Measurements from ENCODE around the gene CFAP74. TPM values are rescaled to one million over a fixed set of nuclear protein-coding genes. Genes with fewer than 3 reads are reported as not detected.

The CFAP74 gene
- total RNA-seq, 3 donors from 2014 or later (not counting 1 experiment from before 2014, with no cell fraction given) = not detected

DNA sequence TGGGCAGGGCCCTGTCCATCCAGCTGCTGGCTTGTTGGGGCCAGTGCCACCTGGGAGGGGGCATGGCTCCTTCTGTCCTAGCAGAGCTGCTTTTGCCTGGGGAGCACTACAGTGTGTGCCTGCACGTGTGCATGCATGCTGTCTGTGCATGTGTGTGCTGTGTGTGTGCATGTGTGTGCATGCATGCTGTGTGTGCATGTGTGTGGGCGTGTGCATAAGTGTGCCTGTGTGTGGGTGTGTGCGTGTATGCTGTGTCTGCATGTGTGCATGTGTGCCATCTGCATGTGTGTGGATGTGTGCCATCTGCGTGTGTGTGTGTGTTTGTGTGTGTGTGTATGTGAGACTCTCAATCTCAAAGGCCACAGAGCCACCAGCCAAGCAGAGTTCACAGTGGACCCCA lies 38.3 kb upstream of the CFAP74 start:
- TF ChIP-seq, protein P1, sequence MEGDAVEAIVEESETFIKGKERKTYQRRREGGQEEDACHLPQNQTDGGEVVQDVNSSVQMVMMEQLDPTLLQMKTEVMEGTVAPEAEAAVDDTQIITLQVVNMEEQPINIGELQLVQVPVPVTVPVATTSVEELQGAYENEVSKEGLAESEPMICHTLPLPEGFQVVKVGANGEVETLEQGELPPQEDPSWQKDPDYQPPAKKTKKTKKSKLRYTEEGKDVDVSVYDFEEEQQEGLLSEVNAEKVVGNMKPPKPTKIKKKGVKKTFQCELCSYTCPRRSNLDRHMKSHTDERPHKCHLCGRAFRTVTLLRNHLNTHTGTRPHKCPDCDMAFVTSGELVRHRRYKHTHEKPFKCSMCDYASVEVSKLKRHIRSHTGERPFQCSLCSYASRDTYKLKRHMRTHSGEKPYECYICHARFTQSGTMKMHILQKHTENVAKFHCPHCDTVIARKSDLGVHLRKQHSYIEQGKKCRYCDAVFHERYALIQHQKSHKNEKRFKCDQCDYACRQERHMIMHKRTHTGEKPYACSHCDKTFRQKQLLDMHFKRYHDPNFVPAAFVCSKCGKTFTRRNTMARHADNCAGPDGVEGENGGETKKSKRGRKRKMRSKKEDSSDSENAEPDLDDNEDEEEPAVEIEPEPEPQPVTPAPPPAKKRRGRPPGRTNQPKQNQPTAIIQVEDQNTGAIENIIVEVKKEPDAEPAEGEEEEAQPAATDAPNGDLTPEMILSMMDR (IDR thresholded peaks at IDR 0.05) = no peak
- H3K4me1 ChIP-seq (ENCODE audit: control insufficient read depth, insufficient read depth, low read length) = peaks cover 13% of the 10 kb centered on the region
- Mint-ChIP-seq H3K27me3 (ENCODE audit: low read depth in 2 of 2) (peaks cover 0 to 15% of the 10 kb centered on the region in 2 donors), H3K36me3 (no peaks in the 10 kb centered on the region), H3K27ac (no peak overlapping the region), H3K9me3 (no peaks in the 10 kb centered on the region), H3K4me3 (no peak overlapping the region), H3K4me1 (peaks cover 10 to 17% of the 10 kb centered on the region in 2 donors)
- no peak overlapping the region for H3K27ac ChIP-seq (ENCODE audit: low read length)
- WGBS (ENCODE audit: insufficient coverage) = 82% methylated on average over 4 of the region's 4 CpGs
- no peak for ATAC-seq
- no peak overlapping the region for H3K4me3 ChIP-seq (ENCODE audit: low read length)
- H3K36me3 ChIP-seq (ENCODE audit: control insufficient read depth, insufficient read depth, low read length) = no peaks in the 10 kb centered on the region
- no peak for DNase-seq
- no peaks in the 10 kb centered on the region for H3K9me3 ChIP-seq (ENCODE audit: control insufficient read depth, insufficient read depth, low read length)
- H3K27me3 ChIP-seq (ENCODE audit: control insufficient read depth, insufficient read depth, low read length) = peaks cover 4% of the 10 kb centered on the region
- intact Hi-C loops (cut with micrococcal nuclease) = no loop called here

DNA sequence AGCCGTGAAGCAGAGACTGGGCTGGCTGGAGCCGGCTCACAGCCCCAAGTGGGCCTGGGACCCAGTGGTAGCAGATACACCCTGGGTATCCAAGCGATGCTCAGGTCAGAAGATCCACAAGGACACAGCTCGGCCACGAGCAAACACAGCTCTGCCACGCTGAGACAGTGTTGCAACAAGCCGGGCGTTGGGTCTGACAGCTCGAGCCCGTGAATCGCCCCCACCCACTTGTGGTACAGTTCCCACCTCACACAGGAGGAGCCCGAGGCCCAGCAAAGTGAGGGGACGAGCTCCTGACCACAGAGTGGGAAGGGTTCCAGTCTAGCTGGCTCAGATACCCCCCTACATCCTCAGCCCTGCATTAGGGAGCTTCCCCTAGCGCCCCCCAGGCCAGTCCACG lies 37.7 kb upstream of the CFAP74 start:
- Mint-ChIP-seq H3K9me3 (no peaks in the 10 kb centered on the region), H3K36me3 (no peaks in the 10 kb centered on the region)
- intact Hi-C loops (cut with micrococcal nuclease) = no loop called here

DNA sequence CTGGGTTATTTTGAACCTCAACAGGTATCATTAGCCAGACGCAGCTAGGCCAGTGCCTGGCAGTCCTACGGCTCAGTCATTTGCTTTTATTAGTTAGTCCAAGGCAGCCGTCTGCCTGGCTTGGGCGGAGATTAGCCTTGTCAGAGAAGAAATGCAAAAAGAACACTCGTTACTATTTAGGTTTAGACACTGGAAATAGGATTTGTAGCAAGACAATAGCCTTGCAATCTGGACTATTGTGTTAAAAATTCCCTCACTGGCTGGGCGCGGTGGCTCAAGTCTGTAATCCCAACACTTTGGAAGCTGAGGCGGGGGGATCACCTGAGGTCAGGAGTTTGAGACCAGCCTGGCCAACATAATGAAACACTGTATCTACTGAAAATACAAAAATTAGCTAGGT lies 35.7 kb upstream of the CFAP74 start:
- ATAC-seq (no peak), DNase-seq (no peak)
- peaks cover 0 to 5% of the 10 kb centered on the region in 2 donors for H3K27me3 Mint-ChIP-seq (ENCODE audit: low read depth in 2 of 2)
- no peaks in the 10 kb centered on the region for H3K36me3 Mint-ChIP-seq
- peaks cover 0 to 6% of the 10 kb centered on the region in 2 donors for H3K4me1 Mint-ChIP-seq
- H3K9me3 ChIP-seq (ENCODE audit: control insufficient read depth, insufficient read depth, low read length) = no peaks in the 10 kb centered on the region
- H3K36me3 ChIP-seq (ENCODE audit: control insufficient read depth, insufficient read depth, low read length) = no peaks in the 10 kb centered on the region
- no peak overlapping the region for H3K27ac Mint-ChIP-seq
- H3K27me3 ChIP-seq (ENCODE audit: control insufficient read depth, insufficient read depth, low read length) = no peaks in the 10 kb centered on the region
- no peaks in the 10 kb centered on the region for H3K4me1 ChIP-seq (ENCODE audit: control insufficient read depth, insufficient read depth, low read length)
- H3K4me3 Mint-ChIP-seq = no peak overlapping the region
- H3K4me3 ChIP-seq (ENCODE audit: low read length) = no peak overlapping the region
- intact Hi-C loops (cut with micrococcal nuclease) = no loop called here
- no peaks in the 10 kb centered on the region for H3K9me3 Mint-ChIP-seq
- 92% methylated on average over 8 of the region's 8 CpGs for WGBS (ENCODE audit: insufficient coverage)
- no peak overlapping the region for H3K27ac ChIP-seq (ENCODE audit: low read length)
- TF ChIP-seq, protein P1 (IDR thresholded peaks at IDR 0.05) = no peak

More for the DNA sequence above, 37.7 kb upstream of the CFAP74 start:
- H3K4me3 ChIP-seq (ENCODE audit: low read length) = no peak overlapping the region
- H3K36me3 ChIP-seq (ENCODE audit: control insufficient read depth, insufficient read depth, low read length) = no peaks in the 10 kb centered on the region
- H3K27ac ChIP-seq (ENCODE audit: low read length) = no peak overlapping the region
- ATAC-seq = no peak
- H3K27me3 ChIP-seq (ENCODE audit: control insufficient read depth, insufficient read depth, low read length) = no peaks in the 10 kb centered on the region
- H3K27ac Mint-ChIP-seq = no peak overlapping the region
- peaks cover 0 to 11% of the 10 kb centered on the region in 2 donors for H3K27me3 Mint-ChIP-seq (ENCODE audit: low read depth in 2 of 2)
- TF ChIP-seq, protein P1 (IDR thresholded peaks at IDR 0.05) = no peak
- peaks cover 10 to 17% of the 10 kb centered on the region in 2 donors for H3K4me1 Mint-ChIP-seq
- no peak for DNase-seq
- WGBS (ENCODE audit: insufficient coverage) = 67% methylated on average over 15 of the region's 15 CpGs
- H3K4me1 ChIP-seq (ENCODE audit: control insufficient read depth, insufficient read depth, low read length) = peaks cover 9% of the 10 kb centered on the region
- H3K4me3 Mint-ChIP-seq = no peak overlapping the region
- H3K9me3 ChIP-seq (ENCODE audit: control insufficient read depth, insufficient read depth, low read length) = no peaks in the 10 kb centered on the region

DNA sequence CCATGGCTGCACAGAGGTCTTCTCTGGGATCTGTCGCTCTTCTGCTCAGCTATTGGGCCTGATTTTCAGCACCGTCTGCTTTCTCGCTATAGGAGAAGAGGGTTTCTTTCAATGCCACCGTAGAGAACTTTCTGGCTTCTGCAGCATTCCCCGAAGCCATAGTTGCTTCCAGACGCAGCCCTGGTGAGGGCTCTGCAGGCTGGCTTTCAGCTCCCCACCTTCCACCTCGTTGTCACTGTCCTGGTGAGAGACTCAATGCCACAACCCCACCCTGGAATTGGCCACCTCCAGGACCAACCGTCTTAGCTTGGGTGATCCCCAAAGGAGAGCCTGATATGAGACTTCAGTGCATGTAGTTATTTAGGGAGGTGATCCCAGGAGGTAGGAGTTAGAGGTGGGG lies 34.6 kb upstream of the CFAP74 start:
- H3K4me3 Mint-ChIP-seq = no peak overlapping the region
- H3K36me3 Mint-ChIP-seq = no peaks in the 10 kb centered on the region
- H3K4me1 Mint-ChIP-seq = no peaks in the 10 kb centered on the region
- ATAC-seq (no peak), DNase-seq (no peak)
- Histone ChIP-seq H3K4me3 (ENCODE audit: low read length) (no peak overlapping the region), H3K36me3 (ENCODE audit: control insufficient read depth, insufficient read depth, low read length) (no peaks in the 10 kb centered on the region), H3K4me1 (ENCODE audit: control insufficient read depth, insufficient read depth, low read length) (no peaks in the 10 kb centered on the region), H3K9me3 (ENCODE audit: control insufficient read depth, insufficient read depth, low read length) (no peaks in the 10 kb centered on the region), H3K27me3 (ENCODE audit: control insufficient read depth, insufficient read depth, low read length) (no peaks in the 10 kb centered on the region), H3K27ac (ENCODE audit: low read length) (no peak overlapping the region)
- TF ChIP-seq, protein P1 (IDR thresholded peaks at IDR 0.05) = no peak
- intact Hi-C loops (cut with micrococcal nuclease) = no loop called here
- 93% methylated on average over 8 of the region's 8 CpGs for WGBS (ENCODE audit: insufficient coverage)
- peaks cover 0 to 3% of the 10 kb centered on the region in 2 donors for H3K27me3 Mint-ChIP-seq (ENCODE audit: low read depth in 2 of 2)
- no peak overlapping the region for H3K27ac Mint-ChIP-seq
- no peaks in the 10 kb centered on the region for H3K9me3 Mint-ChIP-seq
